SK-N-MC (cell line): ENCODE results near the gene WDHD1.
"Not testable (repeated sequence)": the region's sequence is repeated elsewhere in the genome, so short reads cannot be mapped to it uniquely, and the experiment has no call there.

ENCODE experiments used
- EZH2 ChIP-seq: fragments of 200-600 bp; sonication (generic); IDR thresholded peaks from one replicate; pipeline ENCODE4 v1.6.1; 2017; ENCODE audit warnings: antibody characterized with exemption
- FOXP2 ChIP-seq: optimal IDR thresholded peaks from 2 replicates; pipeline ENCODE3; 2011; ENCODE audit warnings: mild to moderate bottlenecking, moderate library complexity; ENCODE audit not compliant: insufficient read depth; ENCODE audit errors: extremely low read length, control extremely low read depth
- POLR2AphosphoS5 ChIP-seq: IDR thresholded peaks from 2 replicates; pipeline ENCODE4 v1.6.1; 2012; ENCODE audit warnings: mild to moderate bottlenecking, low read depth, low read length, borderline replicate concordance

- TF ChIP-seq EZH2, POLR2AphosphoS5, FOXP2: not testable (repeated sequence)
These were observed 11.1 kb upstream of the WDHD1 start for GRCh38 chr14:55037995-55038394.
